DMS79 (cell line): ENCODE measurements around the gene CFD.
"Not testable (repeated sequence)": the region's sequence is repeated elsewhere in the genome, so short reads cannot be mapped to it uniquely, and the experiment has no call there.

Experiments
- DNase-seq: peaks from one replicate; lab custom pipeline; 2025; lab: John Stamatoyannopoulos, UW

CFD gene

GRCh38 chr19:858868-859843 is at the start of gene CFD:
TSS of gene CFD (plus strand) at chr19:859664. CDS start at chr19:859690, 26 bp downstream.
- no peak for DNase-seq

GRCh38 chr19:810077-810855 is 49.2 kb upstream of the CFD start:
- no peak for DNase-seq

- no peak for DNase-seq
These were observed 48.5 kb upstream of the CFD start for GRCh38 chr19:810883-811489.

- no peak for DNase-seq
These were observed 47.9 kb upstream of the CFD start for GRCh38 chr19:811506-812048.

GRCh38 chr19:812049-812746 is 47.3 kb upstream of the CFD start:
- DNase-seq, result no peak

- DNase-seq, result no peak
These were observed 46.7 kb upstream of the CFD start for GRCh38 chr19:812747-813218.

- DNase-seq, result no peak
These were observed 46.0 kb upstream of the CFD start for GRCh38 chr19:813219-814151.

GRCh38 chr19:814152-815078 is 45.0 kb upstream of the CFD start:
- no peak for DNase-seq

GRCh38 chr19:815079-815774 is 44.2 kb upstream of the CFD start:
- no peak for DNase-seq

GRCh38 chr19:815775-816499 is 43.5 kb upstream of the CFD start:
- no peak for DNase-seq

GRCh38 chr19:816500-816857 is 43.0 kb upstream of the CFD start:
- DNase-seq, result no peak

- DNase-seq, result not testable (repeated sequence)
These were observed 39.3 kb upstream of the CFD start for GRCh38 chr19:820212-820611.

GRCh38 chr19:821231-821824 is 38.1 kb upstream of the CFD start:
- no peak for DNase-seq

GRCh38 chr19:821825-822503 is 37.5 kb upstream of the CFD start, which contains the start of gene PLPPR3:
TSS of gene PLPPR3 (minus strand) at chr19:821955. CDS start at chr19:821559, 396 bp downstream.
- no peak for DNase-seq

- DNase-seq, result no peak
These were observed 35.8 kb upstream of the CFD start for GRCh38 chr19:823565-824121.

GRCh38 chr19:824885-825284 is 34.6 kb upstream of the CFD start:
- no peak for DNase-seq
